H1 (cell line): ENCODE data around the gene TBC1D22A. TPM values are rescaled to one million over a fixed set of nuclear protein-coding genes. Genes with fewer than 3 reads are reported as not detected.

ENCODE experiments used
- CTCF ChIA-PET: fragments of 300-600 bp; sonication (Branson Sonifier 250); formaldehyde crosslinking; loops from one replicate; lab custom pipeline; 2021; ENCODE audit not compliant: partially characterized antibody; lab: Charles Lee
- POLR2A ChIA-PET: fragments of 300-600 bp; sonication (Branson Sonifier 250); formaldehyde crosslinking; loops from one replicate; lab custom pipeline; 2021; ENCODE audit warnings: inconsistent platforms; ENCODE audit not compliant: partially characterized antibody; lab: Charles Lee
- DNase-seq, 2 experiments: peaks; one replicate each; pipeline versions ENCODE4 v3.0.0 to v3.0.0-alpha.2; 2010 to 2022; ENCODE audit warnings: low spot score in 2 of 2, low read depth in 1 of 2, mixed read lengths in 1 of 2
- FAIRE-seq: peaks from 2 replicates; lab custom pipeline; 2011; peaks lifted over from hg19 to GRCh38; lab: Jason Lieb, UNC
- H2AFZ ChIP-seq: 2 replicates; pipeline ENCODE4 v1.8.1; 2012; ENCODE audit warnings: low read length, inconsistent platforms
- H2AK5ac ChIP-seq: 2 replicates; pipeline ENCODE4 v1.6.1; 2013; ENCODE audit warnings: low read depth, low read length
- H2BK120ac ChIP-seq: replicated peaks from 2 replicates; pipeline ENCODE3; 2013; ENCODE audit warnings: low read depth, low read length, inconsistent platforms
- H2BK12ac ChIP-seq: 2 replicates; pipeline ENCODE4 v1.6.1; 2013; ENCODE audit warnings: low read depth, low read length
- H2BK15ac ChIP-seq: 2 replicates; pipeline ENCODE4 v1.6.1; 2013; ENCODE audit warnings: low read length
- H2BK20ac ChIP-seq: 2 replicates; pipeline ENCODE4 v1.6.1; 2013; ENCODE audit warnings: low read length
- H2BK5ac ChIP-seq: 2 replicates; pipeline ENCODE4 v1.6.1; 2013; ENCODE audit warnings: low read depth, low read length
- H3K14ac ChIP-seq: 2 replicates; pipeline ENCODE4 v1.6.1; 2013; ENCODE audit warnings: inconsistent platforms; ENCODE audit not compliant: insufficient read length
- H3K18ac ChIP-seq: 2 replicates; pipeline ENCODE4 v1.6.1; 2013; ENCODE audit warnings: low read length; ENCODE audit errors: extremely low read depth
- H3K23ac ChIP-seq: 2 replicates; pipeline ENCODE4 v1.6.1; 2013; ENCODE audit warnings: inconsistent platforms; ENCODE audit not compliant: insufficient read length
- H3K23me2 ChIP-seq: 2 replicates; pipeline ENCODE4 v1.6.1; 2013; ENCODE audit warnings: low read depth, low read length
- H3K27ac ChIP-seq: 2 replicates; pipeline ENCODE4 v1.6.1; 2011; ENCODE audit warnings: low read depth, low read length, inconsistent platforms
- H3K27me3 ChIP-seq, 4 experiments: replicated peaks in 1 of 4; 1 replicate in 1 of 4; 2 replicates in 3 of 4; pipeline versions ENCODE4 v1.6.1 to v1.8.1; 2011 to 2013; ENCODE audit warnings: low read length in 3 of 4, mild to moderate bottlenecking in 3 of 4, inconsistent platforms in 2 of 4, mixed read lengths in 2 of 4, moderate library complexity in 1 of 4; ENCODE audit not compliant: control insufficient read depth in 3 of 4, insufficient read depth in 3 of 4; ENCODE audit errors: extremely low read depth in 1 of 4
- H3K36me3 ChIP-seq, 4 experiments: 2 replicates each; pipeline versions ENCODE4 v1.6.1 to v1.8.1; 2011 to 2013; ENCODE audit warnings: mild to moderate bottlenecking in 4 of 4, low read length in 3 of 4, moderate library complexity in 2 of 4, control low read depth in 1 of 4, inconsistent platforms in 1 of 4; ENCODE audit not compliant: insufficient read depth in 4 of 4, control insufficient read depth in 2 of 4
- H3K4ac ChIP-seq: replicated peaks from 2 replicates; pipeline ENCODE3; 2013; ENCODE audit warnings: low read length, low read depth, mixed read lengths, inconsistent platforms; ENCODE audit not compliant: insufficient read length
- H3K4me1 ChIP-seq, 4 experiments: replicated peaks in 1 of 4; 1 replicate in 1 of 4; 2 replicates in 3 of 4; pipeline versions ENCODE4 v1.6.1 to v1.8.1; 2011 to 2013; ENCODE audit warnings: low read length in 3 of 4, inconsistent platforms in 2 of 4, mixed read lengths in 1 of 4; ENCODE audit not compliant: insufficient read depth in 4 of 4, control insufficient read depth in 3 of 4
- H3K4me2 ChIP-seq, 2 experiments: 2 replicates each; pipeline versions ENCODE4 v1.6.1 to v1.8.1; 2011 to 2013; ENCODE audit warnings: low read depth in 2 of 2, low read length in 2 of 2, control low read depth in 1 of 2, inconsistent platforms in 1 of 2, mild to moderate bottlenecking in 1 of 2; ENCODE audit not compliant: insufficient read depth in 1 of 2
- H3K4me3 ChIP-seq, 4 experiments: fragments of 200-600, 300-600 bp in 1 of 4; sonication (generic), shearing (Covaris generic), sonication (Bioruptor Twin) in 1 of 4; 2 replicates each; pipeline versions ENCODE4 v1.5.1 to v1.8.1; 2011 to 2016; ENCODE audit warnings: low read length in 4 of 4, low read depth in 3 of 4, control low read depth in 2 of 4, inconsistent platforms in 2 of 4, mild to moderate bottlenecking in 2 of 4, mixed read lengths in 1 of 4, moderate library complexity in 1 of 4; ENCODE audit not compliant: insufficient read depth in 2 of 4; ENCODE audit errors: extremely low read depth in 1 of 4
- H3K56ac ChIP-seq: replicated peaks from 2 replicates; pipeline ENCODE3; 2013; ENCODE audit warnings: low read depth, mild to moderate bottlenecking, mixed read lengths, low read length, inconsistent platforms; ENCODE audit not compliant: insufficient read length
- H3K79me1 ChIP-seq: 2 replicates; pipeline ENCODE4 v1.6.1; 2013; ENCODE audit warnings: low read depth, low read length, control low read depth
- H3K79me2 ChIP-seq, 2 experiments: 2 replicates each; pipeline versions ENCODE4 v1.6.1 to v1.8.1; 2012 to 2013; ENCODE audit warnings: low read length in 2 of 2, mild to moderate bottlenecking in 2 of 2, inconsistent platforms in 1 of 2; ENCODE audit not compliant: insufficient read depth in 2 of 2, control insufficient read depth in 1 of 2
- H3K9ac ChIP-seq, 4 experiments: replicated peaks in 1 of 4; 1 replicate in 1 of 4; 2 replicates in 3 of 4; pipeline versions ENCODE4 v1.6.1 to v1.8.1; 2011 to 2013; ENCODE audit warnings: low read depth in 3 of 4, low read length in 3 of 4, control low read depth in 2 of 4, mild to moderate bottlenecking in 2 of 4, moderate library complexity in 2 of 4, inconsistent platforms in 1 of 4; ENCODE audit errors: extremely low read depth in 1 of 4
- H3K9me3 ChIP-seq, 2 experiments: 2 replicates each; pipeline versions ENCODE4 v1.6.1 to v1.8.1; 2012 to 2013; ENCODE audit warnings: mild to moderate bottlenecking in 2 of 2, moderate library complexity in 2 of 2, control low read depth in 1 of 2, inconsistent platforms in 1 of 2, low read depth in 1 of 2, low read length in 1 of 2, mixed read lengths in 1 of 2; ENCODE audit not compliant: insufficient read depth in 2 of 2
- H4K20me1 ChIP-seq, 2 experiments: replicated peaks in 1 of 2; 2 replicates each; pipeline versions ENCODE3 to v1.8.1; 2011 to 2013; ENCODE audit warnings: inconsistent platforms in 2 of 2, low read length in 2 of 2, mild to moderate bottlenecking in 1 of 2; ENCODE audit not compliant: insufficient read depth in 2 of 2, control insufficient read depth in 1 of 2
- H4K5ac ChIP-seq: 2 replicates; pipeline ENCODE4 v1.6.1; 2013; ENCODE audit warnings: low read length, low read depth, mixed read lengths, inconsistent platforms; ENCODE audit not compliant: insufficient read length
- H4K8ac ChIP-seq: 2 replicates; pipeline ENCODE4 v1.8.0; 2013; ENCODE audit warnings: mild to moderate bottlenecking, moderate library complexity, low read length, inconsistent platforms; ENCODE audit not compliant: insufficient read depth; ENCODE audit errors: extremely low read depth
- H4K91ac ChIP-seq: replicated peaks from 2 replicates; pipeline ENCODE3; 2013; ENCODE audit warnings: low read length, mixed read lengths, inconsistent platforms; ENCODE audit not compliant: insufficient read length
- BCL11A ChIP-seq, 2 experiments: IDR thresholded peaks; one replicate each; pipeline ENCODE4 v1.6.1; 2011; ENCODE audit warnings: low read depth in 2 of 2, low read length in 2 of 2, mild to moderate bottlenecking in 2 of 2
- BRCA1 ChIP-seq: IDR thresholded peaks from 2 replicates; pipeline ENCODE4 v1.6.1; 2012; ENCODE audit warnings: low read depth, low read length, improper control_type of control experiment
- CEBPB ChIP-seq: IDR thresholded peaks from 2 replicates; pipeline ENCODE4 v1.6.1; 2012; ENCODE audit warnings: low read depth, low read length
- GTF2F1 ChIP-seq: IDR thresholded peaks from 2 replicates; pipeline ENCODE4 v1.6.1; 2012; ENCODE audit warnings: low read depth, low read length, improper control_type of control experiment, borderline replicate concordance
- JUN ChIP-seq: IDR thresholded peaks from 2 replicates; pipeline ENCODE4 v1.6.1; 2011; ENCODE audit warnings: low read depth, mild to moderate bottlenecking, improper control_type of control experiment, low read length
- JUND ChIP-seq: IDR thresholded peaks from 2 replicates; pipeline ENCODE4 v1.6.1; 2011; ENCODE audit warnings: mild to moderate bottlenecking, improper control_type of control experiment, low read length
- MAFK ChIP-seq: IDR thresholded peaks from 2 replicates; pipeline ENCODE4 v1.6.1; 2012; ENCODE audit warnings: low read depth, mild to moderate bottlenecking, improper control_type of control experiment, low read length
- PHF8 ChIP-seq: fragments of 200-600 bp; sonication (generic); conservative IDR thresholded peaks from 2 replicates; pipeline ENCODE4 v1.7.1; 2012; ENCODE audit warnings: low read depth, mild to moderate bottlenecking, inconsistent platforms, low read length, moderate library complexity
- RXRA ChIP-seq: IDR thresholded peaks from 2 replicates; pipeline ENCODE4 v1.6.1; 2011; ENCODE audit warnings: low read depth, mild to moderate bottlenecking, low read length, moderate library complexity; ENCODE audit not compliant: insufficient read depth
- SIRT6 ChIP-seq: IDR thresholded peaks from one replicate; pipeline ENCODE4 v1.7.1; 2012; ENCODE audit warnings: low read length, inconsistent platforms
- SUZ12 ChIP-seq: fragments of 200-600 bp; sonication (generic); IDR thresholded peaks from 2 replicates; pipeline ENCODE4 v1.6.1; 2012; ENCODE audit warnings: mild to moderate bottlenecking, inconsistent platforms, low read length, moderate library complexity, mixed read lengths
- TBP ChIP-seq: IDR thresholded peaks from 2 replicates; pipeline ENCODE4 v1.6.1; 2011; ENCODE audit warnings: low read depth, low read length, improper control_type of control experiment
- WGBS, 2 experiments: shearing (Covaris generic) in 1 of 2; methylation state at CpG; one replicate each; pipeline versions ENCODE4 v1.1.6 to v1.1.7; 2013 to 2015; ENCODE audit warnings: low lambda C conversion rate in 2 of 2, mixed read lengths in 2 of 2, inconsistent platforms in 1 of 2, low coverage in 1 of 2, missing lambda C conversion rate in 1 of 2; ENCODE audit not compliant: insufficient replicate concordance in 2 of 2, insufficient coverage in 1 of 2, insufficient read length in 1 of 2; ENCODE audit errors: extremely low coverage in 1 of 2, missing lambda C conversion rate in 1 of 2; 5-methylcytosine and 5-hydroxymethylcytosine counted together
- polyA plus RNA-seq, 7 experiments: library from polyadenylated mRNA; depleted of rRNA in 3 of 7; stranded (reverse) in 5 of 7; unstranded in 2 of 7; fragments of >200 nt in 5 of 7; fragments of 200-250 nt in 2 of 7; gene quantifications; 1 replicate in 5 of 7; 2 replicates in 1 of 7; 4 replicates in 1 of 7; pipeline versions ENCODE4 v1.2.1 to v1.2.3, GENCODE V29; 2011 to 2013; ENCODE audit warnings: missing spikeins in 2 of 7, mixed read lengths in 2 of 7
- total RNA-seq: library from RNA; stranded (reverse); fragmentation: NEBNext Ultra II Directional; extraction: Animal tissue kit (Norgen Biotek cat#: 25700); gene quantifications from 2 replicates; pipeline ENCODE4 v1.2.1, GENCODE V29; 2021
- TF ChIP-seq, protein P1 (sequence below): IDR thresholded peaks from 2 replicates; pipeline ENCODE4 v1.6.1; 2012; ENCODE audit warnings: inconsistent platforms
- TF ChIP-seq, protein P2 (sequence below): IDR thresholded peaks from 2 replicates; pipeline ENCODE4 v1.6.1; 2011; ENCODE audit warnings: low read depth, mild to moderate bottlenecking, low read length; ENCODE audit not compliant: insufficient read depth

The TBC1D22A gene
- total and polyA plus RNA-seq, 2 of the 8 experiments (the other 6 are each of a cell fraction or from before 2014, with no cell fraction given): 11.9 to 18.4 TPM

GRCh38 chr22:47042861-47043496 is 280.5 kb downstream of the TBC1D22A start:
- peaks cover 0 to 4% (median 2%) of the 10 kb centered on the region in 4 experiments; a peak in 4 of 7 replicates for H3K4me1 ChIP-seq
- no peaks in the 10 kb centered on the region for H3K23me2 ChIP-seq
- H4K91ac ChIP-seq: no peak overlapping the region
- H3K4ac ChIP-seq: no peak overlapping the region
- H3K9ac ChIP-seq: no peak overlapping the region
- no peak overlapping the region for H2BK5ac ChIP-seq
- H3K23ac ChIP-seq: no peak overlapping the region
- H3K14ac ChIP-seq: no peak overlapping the region
- H4K20me1 ChIP-seq: peaks cover 0 to 1% of the 10 kb centered on the region in 2 experiments
- H3K79me2 ChIP-seq: no peaks in the 10 kb centered on the region
- no peak overlapping the region for H2AK5ac ChIP-seq
- H2BK120ac ChIP-seq: no peak overlapping the region
- H3K18ac ChIP-seq: no peak overlapping the region
- peaks cover 3% of the 10 kb centered on the region; the same call in 1 of the 2 replicates for H3K79me1 ChIP-seq
- no peak overlapping the region for H3K27ac ChIP-seq
- H3K56ac ChIP-seq: no peak overlapping the region
- no peak overlapping the region for H3K4me3 ChIP-seq
- POLR2A ChIA-PET: no interaction called here
- no peak overlapping the region for H3K4me2 ChIP-seq
- H2BK15ac ChIP-seq: no peak overlapping the region
- no peak for DNase-seq
- H3K36me3 ChIP-seq: no peaks in the 10 kb centered on the region
- no peaks in the 10 kb centered on the region for H3K27me3 ChIP-seq
- H2BK20ac ChIP-seq: no peak overlapping the region
- CTCF ChIA-PET: interaction anchor here (2.6 kb wide), 1 partner anchor 30 kb away, joined by 6 read pairs; no protein-coding TSS in a partner anchor
- 94% methylated on average over 18 of the region's 18 CpGs; no CpG with 5 or more reads in 1 of the 2 experiments for WGBS, 2 experiments
- no peak overlapping the region for H4K5ac ChIP-seq
- H4K8ac ChIP-seq: no peak overlapping the region
- H3K9me3 ChIP-seq: no peaks in the 10 kb centered on the region
- H2BK12ac ChIP-seq: no peak overlapping the region
- no peak for FAIRE-seq
- no peak overlapping the region for H2AFZ ChIP-seq
- TF ChIP-seq SUZ12 (no peak), PHF8 (no peak), BCL11A (IDR thresholded peaks at IDR 0.05; ENCODE audit: low read depth in 2 of 2, low read length in 2 of 2) (no peak), TBP (no peak), MAFK (no peak), GTF2F1 (no peak), RXRA (no peak), JUND (no peak), JUN (no peak), BRCA1 (no peak), CEBPB (no peak), SIRT6 (no peak)
- TF ChIP-seq, protein P1, sequence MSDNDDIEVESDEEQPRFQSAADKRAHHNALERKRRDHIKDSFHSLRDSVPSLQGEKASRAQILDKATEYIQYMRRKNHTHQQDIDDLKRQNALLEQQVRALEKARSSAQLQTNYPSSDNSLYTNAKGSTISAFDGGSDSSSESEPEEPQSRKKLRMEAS: no peak
- TF ChIP-seq, protein P2, sequence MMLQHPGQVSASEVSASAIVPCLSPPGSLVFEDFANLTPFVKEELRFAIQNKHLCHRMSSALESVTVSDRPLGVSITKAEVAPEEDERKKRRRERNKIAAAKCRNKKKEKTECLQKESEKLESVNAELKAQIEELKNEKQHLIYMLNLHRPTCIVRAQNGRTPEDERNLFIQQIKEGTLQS: no peak
